NCI-H2196 treated with DMSO at 0.1 percent for 48 hours (cell line): ENCODE measurements around the gene MS4A4E.
"Not testable (repeated sequence)": the region's sequence is repeated elsewhere in the genome, so short reads cannot be mapped to it uniquely, and the experiment has no call there.

Experiments used
- DNase-seq: peaks from one replicate; lab custom pipeline; 2025; ENCODE audit not compliant: unreplicated experiment; lab: John Stamatoyannopoulos, UW

Gene MS4A4E

DNA sequence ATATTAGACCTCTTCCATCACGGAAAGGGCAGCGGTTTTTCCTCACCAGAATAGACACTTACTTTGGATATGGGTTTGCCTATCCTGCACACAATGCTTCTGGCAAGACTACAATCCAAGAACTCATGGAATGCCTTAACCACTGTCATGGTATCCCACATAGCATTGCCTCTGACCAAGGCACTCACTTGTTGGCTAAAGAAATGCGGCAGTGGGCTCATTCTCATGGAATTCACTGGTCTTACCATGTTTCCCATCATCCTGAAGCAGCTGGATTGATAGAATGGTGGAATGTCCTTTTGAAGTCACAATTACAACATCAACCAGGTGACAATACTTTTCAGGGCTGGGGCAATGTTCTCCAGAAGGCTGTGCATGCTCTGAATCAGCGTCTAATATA lies 20.8 kb downstream of the MS4A4E start:
- DNase-seq, result no peak

- no peak for DNase-seq
Measured at GRCh38 chr11:60221692-60222091, 21.2 kb downstream of the MS4A4E start.

GRCh38 chr11:60221181-60221580 lies 21.8 kb downstream of the MS4A4E start:
- DNase-seq, result no peak

DNA sequence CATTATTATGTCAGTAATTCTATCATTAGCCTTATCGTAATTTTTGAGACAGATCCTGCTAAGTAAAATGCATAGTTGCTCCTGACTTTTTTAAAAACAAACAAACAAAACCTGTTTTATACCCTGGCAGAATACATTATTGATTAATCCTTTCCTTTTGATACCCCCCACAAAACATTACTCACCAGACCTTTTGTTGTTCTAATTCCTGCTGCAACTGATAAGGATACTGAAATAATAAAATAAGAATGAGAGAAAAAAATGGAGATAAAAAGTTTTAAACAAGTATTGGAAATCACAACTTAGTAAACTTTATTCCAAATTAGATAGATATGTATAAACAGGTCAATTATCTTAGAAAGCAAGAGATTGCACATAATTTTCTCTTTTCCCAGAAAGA lies 28.6 kb downstream of the MS4A4E start:
- no peak for DNase-seq

DNA sequence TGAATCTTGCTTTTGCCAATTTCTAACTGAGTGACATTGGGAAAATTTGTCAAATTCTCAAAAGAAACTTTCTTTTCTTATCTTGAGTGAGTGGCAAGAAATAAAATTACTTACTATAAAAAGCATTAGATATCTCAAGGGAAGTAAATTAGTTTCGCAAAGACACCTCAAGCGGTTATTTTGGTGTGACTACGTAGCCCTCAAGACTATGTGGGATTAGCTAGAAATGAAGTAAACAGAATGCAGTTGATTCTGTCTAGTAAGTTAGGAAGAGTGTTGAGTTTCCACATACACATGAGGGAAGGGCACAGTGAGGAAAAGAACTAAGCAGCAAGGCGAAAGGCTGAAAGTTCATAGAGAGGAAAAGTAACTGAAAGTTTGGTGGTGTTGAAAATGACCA lies 31.7 kb downstream of the MS4A4E start:
- DNase-seq, result no peak

GRCh38 chr11:60209977-60210376 lies 33.0 kb downstream of the MS4A4E start:
- DNase-seq, result no peak

GRCh38 chr11:60208951-60209350 lies 34.0 kb downstream of the MS4A4E start:
- no peak for DNase-seq

DNA sequence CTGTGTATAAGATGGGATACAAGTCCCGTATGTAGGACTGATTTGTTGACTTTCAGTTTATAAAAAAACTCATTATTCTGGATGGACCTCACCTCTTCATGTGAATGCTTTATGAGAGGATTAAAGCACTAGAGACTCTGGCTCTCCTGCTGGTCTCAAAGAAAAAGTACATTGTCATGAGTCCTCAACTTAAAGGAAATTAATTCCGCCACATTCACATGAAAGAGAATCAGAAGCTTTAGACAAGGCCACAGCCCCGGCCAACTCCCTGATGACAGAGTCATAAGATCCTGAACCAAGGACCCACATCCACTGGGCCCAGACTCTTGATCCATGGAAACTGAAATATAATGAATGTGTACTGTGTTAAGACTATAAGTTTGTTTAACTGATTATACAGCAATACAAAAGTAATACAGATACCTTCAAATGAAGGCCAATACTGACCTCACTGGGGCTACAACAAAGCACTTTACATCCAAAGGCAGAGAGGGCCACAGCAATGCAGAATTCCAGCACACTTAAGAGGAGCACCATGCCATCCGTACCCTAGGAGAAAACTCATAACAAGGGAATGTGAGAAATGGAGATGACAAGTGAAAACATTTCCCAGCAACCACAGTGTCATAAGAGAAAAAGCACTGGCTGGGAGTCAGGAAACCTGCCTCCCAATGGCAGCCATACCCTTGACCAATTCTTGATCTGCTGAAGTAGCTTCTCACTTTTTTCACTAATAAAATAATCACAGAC lies 34.6 kb downstream of the MS4A4E start:
- no peak for DNase-seq

DNA sequence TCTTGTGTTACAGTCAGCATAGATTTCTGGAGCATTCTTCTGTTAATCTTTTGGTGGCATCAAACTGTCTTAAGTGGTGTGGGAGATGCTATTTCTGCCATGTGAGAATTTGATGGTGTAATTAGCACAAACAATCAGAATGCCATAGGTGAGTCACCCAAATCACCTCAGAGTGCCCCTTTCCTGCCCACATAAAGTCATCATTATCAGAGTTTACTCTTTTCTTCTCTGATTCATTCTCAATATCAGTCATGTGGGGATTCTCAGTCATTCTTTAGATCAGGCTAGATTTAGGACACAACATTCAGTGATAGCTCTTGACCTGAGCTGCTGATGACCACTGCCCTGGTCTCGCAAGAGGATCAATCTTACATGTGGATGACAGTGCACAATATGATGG lies 36.3 kb downstream of the MS4A4E start:
- DNase-seq, result no peak

DNA sequence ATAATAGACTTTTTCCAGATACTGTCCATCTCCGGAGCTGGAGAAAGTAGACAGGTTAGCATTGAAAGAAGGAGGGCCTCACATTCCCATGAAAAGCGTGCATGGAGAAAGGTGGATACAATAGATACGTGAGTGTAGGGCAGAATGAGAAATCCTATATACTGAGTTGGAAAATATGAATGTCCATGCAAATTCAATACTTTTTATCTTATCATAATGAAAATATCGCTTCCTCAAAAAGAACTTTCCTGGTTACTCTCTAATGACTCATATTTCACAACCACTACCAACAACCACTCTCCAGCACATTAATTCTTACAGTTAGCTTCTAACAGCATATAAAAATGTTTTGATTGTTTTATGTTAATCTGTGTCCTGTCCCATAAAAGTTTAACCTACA lies 38.0 kb downstream of the MS4A4E start:
- no peak for DNase-seq

DNA sequence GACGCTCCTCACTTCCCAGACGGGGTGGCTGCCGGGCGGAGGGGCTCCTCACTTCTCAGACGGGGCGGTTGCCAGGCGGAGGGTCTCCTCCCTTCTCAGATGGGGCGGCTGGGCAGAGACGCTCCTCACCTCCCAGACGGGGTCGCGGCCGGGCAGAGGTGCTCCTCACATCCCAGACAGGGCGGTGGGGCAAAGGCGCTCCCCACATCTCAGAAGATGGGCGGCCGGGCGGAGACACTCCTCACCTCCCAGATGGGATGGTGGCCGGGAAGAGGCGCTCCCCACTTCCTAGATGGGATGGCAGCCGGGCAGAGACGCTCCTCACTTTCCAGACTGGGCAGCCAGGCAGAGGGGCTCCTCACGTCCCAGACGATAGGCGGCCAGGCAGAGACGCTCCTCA lies 41.6 kb downstream of the MS4A4E start:
- DNase-seq, result not testable (repeated sequence)

DNA sequence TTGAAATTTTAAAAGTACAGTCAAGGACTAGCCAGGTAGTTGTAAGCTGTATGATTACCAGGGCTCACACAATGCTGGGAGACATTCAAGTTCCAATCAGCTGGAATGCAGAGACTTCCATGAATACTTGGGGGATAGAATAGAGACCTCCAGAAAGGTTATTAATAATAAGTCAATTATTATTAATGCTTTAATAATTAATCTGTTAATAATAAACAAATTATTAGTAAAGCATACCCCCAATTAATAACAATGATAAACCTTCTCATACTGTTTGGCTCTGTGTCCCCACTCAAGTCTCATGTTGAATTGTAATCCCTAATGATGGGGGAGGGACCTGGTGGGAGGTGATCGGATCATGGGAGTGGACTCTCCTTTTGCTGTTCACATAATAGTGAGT lies 45.5 kb downstream of the MS4A4E start:
- DNase-seq, result no peak

DNA sequence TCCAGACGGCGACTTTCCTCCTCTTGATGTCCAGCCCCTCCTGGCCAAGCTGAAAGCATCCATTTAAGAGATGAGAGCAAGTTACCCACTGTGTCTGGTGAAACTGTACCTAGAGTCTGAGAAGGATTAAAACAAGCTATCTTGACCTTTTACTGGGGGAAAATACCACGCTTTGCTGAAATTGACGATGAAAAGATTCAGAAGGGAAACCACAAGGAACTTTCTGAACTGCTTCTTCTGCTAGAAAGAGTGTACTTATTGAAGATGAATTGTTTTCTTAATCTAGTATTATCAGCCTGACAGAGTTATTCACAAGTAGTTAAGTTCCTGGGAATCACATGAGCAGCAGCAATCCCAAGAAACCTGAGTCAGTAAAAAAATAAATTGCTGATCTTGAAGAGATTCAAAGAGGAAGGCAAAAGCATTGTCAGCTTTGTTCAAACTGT lies 47.0 kb downstream of the MS4A4E start:
- DNase-seq, result no peak

DNA sequence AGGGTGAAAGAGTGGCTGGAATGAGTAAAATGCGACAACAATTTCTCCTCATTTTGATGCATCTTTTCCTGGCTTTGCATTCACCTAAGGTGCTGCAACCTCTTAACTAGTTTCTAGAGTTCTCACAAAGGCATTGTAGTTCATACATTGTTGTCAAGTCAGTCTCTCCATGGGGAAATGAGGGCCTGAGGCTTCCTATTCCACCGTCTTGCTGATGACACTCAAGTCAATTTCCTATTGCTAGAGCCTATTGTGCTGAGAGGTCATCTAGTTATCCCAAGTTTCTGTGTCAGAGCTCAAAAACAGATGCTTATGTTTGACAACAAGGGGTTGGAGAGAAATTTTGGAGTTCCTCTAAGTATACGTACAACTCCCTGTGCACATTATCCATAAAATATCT lies 48.4 kb downstream of the MS4A4E start:
- DNase-seq, result no peak

DNA sequence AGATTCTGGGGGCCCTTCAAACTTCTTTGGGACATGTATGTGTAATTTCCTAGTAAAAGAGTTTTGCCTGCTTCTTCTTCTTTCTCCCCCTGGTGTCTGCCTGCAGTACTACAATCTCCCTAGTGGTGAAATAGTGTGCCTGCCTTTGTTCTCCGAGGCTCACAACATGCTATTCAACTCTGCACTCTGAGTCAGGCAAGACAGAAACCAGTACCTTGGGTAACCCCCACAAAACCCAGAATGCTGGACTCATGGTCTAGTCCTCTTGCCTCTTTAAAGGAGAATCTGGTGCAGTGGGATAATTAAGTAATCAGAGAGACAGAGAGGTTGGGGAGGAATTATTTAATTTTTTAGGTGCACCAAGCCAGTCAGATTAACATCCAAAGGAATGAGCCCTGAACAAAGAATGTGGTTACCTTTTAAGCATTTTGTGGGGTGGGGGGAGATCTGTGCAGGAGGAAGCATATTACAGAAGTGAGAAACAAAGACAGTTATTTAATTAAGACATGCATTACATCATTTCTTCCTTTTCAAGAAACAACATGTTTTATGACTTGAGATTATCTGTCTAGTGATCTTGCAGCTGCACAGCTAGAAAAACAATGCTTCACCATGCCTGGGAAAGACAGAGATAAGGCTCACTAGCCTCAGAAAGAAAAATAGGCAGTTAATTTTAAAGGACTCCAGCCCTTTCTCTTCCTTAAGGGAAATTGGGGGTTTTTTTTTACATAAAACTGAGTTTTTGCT lies 49.1 kb downstream of the MS4A4E start:
- no peak for DNase-seq

DNA sequence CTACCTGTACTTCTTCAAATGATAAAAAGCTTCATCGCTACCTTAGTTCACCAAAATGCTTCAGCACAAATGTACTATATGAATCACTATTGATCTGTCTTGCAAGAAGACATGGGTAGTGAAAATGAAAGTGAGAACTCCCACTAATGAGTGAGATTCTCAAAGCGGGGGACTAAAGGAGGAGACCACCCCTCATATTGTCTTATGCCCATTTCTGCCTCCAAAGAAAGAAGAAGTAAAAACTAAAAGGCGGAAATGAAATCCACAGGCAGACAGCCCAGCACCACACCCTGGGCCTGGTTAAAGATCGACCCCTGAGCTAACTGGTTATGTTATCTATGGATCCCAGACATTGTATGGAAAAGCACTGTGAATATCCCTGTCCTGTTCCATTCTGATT lies 50.4 kb downstream of the MS4A4E start:
- DNase-seq, result not testable (repeated sequence)

DNA sequence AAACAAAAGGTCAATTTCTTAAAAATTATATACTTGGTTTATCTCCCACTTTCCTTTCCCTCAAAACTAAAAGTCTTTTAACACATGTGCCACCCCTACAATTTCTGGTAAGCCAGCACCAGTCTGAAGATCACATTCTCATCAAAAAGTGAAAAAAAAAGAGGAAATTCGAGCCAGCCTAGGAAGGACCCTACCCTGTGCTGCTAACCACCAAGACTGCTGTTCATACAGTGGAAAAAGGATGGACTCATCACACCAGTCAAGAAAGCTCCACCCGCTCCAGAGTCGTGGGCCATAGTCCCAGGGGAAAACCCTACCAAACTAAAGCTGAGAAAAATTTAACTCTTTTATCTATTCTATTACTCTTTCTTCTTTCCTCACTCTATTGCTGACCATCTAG lies 54.5 kb downstream of the MS4A4E start:
- DNase-seq, result not testable (repeated sequence)

GRCh38 chr11:60186128-60186527 lies 56.8 kb downstream of the MS4A4E start:
- DNase-seq, result not testable (repeated sequence)

DNA sequence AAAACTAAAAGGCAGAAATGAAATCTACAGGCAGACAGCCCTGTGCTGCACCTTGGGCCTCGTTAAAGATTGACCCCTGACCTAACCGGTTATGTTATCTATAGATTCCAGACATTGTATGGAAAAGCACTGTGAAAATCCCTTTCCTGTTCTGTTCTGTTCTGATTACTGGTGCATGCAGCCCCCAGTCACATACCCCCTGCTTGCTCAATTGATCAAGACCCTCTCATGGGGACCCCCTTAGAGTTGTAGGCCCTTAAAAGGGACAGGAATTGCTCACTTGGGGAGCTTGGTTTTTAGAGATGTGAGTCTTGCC lies 57.5 kb downstream of the MS4A4E start:
- DNase-seq, result not testable (repeated sequence)

- no peak for DNase-seq
Measured at GRCh38 chr11:60184824-60185511, 58.0 kb downstream of the MS4A4E start.

- DNase-seq, result no peak
Measured at GRCh38 chr11:60183591-60184205, 59.2 kb downstream of the MS4A4E start.
